Mononuclear cell (primary cell): ENCODE data around the gene CRYBG3. TPM values are rescaled to one million over a fixed set of nuclear protein-coding genes. Genes with fewer than 3 reads are reported as not detected.

Source experiments
- H3K27me3 ChIP-seq: 2 replicates; pipeline ENCODE4 v1.6.0; 2011; ENCODE audit warnings: low read length, control low read depth; ENCODE audit not compliant: insufficient read depth
- H3K4me1 ChIP-seq: 2 replicates; pipeline ENCODE4 v1.5.1; 2011; ENCODE audit warnings: mild to moderate bottlenecking, low read length, control low read depth; ENCODE audit not compliant: insufficient read depth
- H3K4me3 ChIP-seq: 2 replicates; pipeline ENCODE4 v1.5.1; 2011; ENCODE audit warnings: mild to moderate bottlenecking, low read length, moderate library complexity
- H3K9me3 ChIP-seq: 2 replicates; pipeline ENCODE4 v1.5.1; 2011; ENCODE audit warnings: low read depth, mild to moderate bottlenecking, control low read depth, low read length
- total RNA-seq: library from RNA; depleted of rRNA; stranded (reverse); fragments of >200 nt; gene quantifications from one replicate; pipeline ENCODE4 v1.2.3, GENCODE V29; 2012

CRYBG3 gene
- total RNA-seq, 1 donor: 5.6 TPM

DNA sequence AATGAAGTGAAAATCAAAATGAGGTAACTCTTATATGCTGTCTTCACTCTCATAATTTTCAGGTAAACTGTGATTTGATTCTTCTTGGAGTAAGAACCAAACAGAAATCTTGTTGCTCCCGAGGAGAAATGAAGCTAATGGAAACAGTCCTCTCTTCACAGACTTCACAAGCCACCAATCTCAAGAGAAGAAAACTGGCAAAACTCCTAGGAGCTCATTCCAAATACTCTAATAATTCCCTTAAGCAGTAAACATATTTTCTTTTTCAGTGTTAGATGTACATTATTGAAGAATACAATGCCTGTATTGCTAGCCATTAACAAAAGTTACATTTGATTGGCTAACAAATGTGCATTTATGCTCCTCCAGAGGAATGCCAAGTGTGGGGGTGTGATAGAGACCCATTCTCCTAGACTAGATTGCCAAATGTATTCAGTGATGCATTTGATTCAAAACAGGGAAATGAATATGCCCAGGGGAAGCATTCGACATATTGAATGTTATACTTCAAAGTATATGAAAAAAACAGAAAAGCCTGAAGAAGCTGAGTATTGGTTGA, 162.2 kb downstream of the CRYBG3 start:
- Histone ChIP-seq H3K4me1 (no peaks in the 10 kb centered on the region), H3K27me3 (no peaks in the 10 kb centered on the region), H3K9me3 (no peaks in the 10 kb centered on the region), H3K4me3 (no peak overlapping the region)

DNA sequence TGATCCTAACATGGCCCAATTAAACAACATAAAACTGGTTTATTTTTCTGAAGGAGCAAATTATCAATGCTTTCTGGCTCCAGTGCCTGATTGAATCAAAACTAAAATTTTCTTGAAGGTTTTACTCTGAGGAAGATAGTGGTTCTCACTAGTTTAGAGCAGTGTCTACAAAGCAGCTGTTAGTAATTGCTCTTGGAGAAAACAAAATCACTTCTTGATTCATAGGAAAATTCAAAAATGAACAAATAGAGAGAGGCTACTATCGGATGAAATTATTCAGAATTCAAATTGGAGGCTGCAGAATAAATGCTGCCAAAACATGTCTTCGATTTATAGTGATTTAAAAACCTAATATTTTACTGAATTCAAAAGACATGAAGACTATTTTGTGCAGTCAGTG, 165.5 kb downstream of the CRYBG3 start:
- Histone ChIP-seq H3K9me3 (no peaks in the 10 kb centered on the region), H3K4me3 (no peak overlapping the region), H3K4me1 (no peaks in the 10 kb centered on the region), H3K27me3 (no peaks in the 10 kb centered on the region)

DNA sequence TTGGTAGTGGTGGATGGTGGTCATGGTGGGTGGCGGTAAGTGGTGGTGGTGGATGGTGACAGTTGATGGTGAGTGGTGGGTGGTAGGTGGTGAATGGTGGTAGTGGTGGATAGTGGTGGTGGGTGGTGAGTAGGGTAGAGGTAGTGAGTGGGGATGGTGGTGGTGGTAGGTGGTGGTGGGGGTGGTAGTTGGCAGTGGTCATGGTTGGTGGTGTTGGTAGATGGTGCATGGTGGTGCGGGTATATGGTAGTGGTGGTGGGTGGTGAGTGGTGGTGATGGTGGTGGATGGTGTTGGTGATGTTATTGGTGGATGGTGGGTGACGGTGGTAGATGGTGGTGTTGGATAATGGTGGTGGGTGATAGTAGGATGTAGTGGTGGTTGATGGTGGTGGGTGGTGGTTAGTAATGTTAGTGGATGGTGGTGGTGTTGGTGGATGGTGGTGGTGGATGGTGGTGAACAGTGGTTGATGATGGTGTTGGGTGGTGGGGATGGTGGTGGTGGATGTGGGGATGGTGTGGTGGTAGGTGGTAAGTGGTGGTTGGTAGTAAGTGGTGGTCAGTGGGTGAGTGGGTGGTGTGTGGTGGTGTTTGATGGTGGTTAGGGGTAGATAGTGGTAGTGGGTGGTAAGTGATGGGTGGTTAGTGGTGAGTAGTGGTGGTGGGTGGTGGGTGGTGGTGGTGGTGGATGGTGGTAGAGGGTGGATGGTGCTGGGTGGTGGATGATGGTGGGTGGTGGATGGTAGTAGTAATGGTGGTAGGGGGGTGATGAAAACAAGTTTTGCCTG, 167.2 kb downstream of the CRYBG3 start:
- no peak overlapping the region for H3K4me3 ChIP-seq
- H3K27me3 ChIP-seq: no peaks in the 10 kb centered on the region
- H3K9me3 ChIP-seq: no peaks in the 10 kb centered on the region
- no peaks in the 10 kb centered on the region for H3K4me1 ChIP-seq

DNA sequence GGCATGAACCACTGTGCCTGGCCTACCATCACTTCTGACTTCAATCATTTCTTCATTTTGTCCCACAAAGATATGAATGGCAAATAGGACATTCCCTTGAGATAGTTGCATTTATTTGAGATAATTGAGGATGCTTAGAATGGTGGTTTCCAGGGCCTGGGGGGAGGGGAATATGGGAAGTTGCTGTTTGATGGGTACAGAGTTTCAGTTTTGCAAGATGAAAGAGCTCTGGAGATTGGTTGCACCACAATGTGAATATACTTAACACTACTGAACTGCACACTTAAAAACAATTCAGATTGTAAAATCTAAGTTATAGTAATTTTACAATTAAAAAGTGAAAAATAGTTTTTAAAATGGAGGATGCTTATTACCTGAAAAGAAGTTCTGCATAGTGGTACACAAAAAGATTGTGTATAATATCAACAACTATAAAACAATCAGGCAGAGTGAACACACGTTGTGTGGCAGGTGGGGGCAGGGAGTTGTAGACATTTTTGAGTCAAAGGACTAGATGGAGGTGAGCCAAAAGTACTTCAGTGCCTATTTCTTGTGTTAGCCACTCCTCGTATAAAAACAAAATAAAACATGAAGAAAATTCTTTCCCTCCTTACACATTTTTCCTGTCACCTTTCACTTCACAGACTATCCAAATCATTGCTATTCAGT, 168.9 kb downstream of the CRYBG3 start:
- Histone ChIP-seq H3K9me3 (no peaks in the 10 kb centered on the region), H3K4me3 (no peak overlapping the region), H3K4me1 (no peaks in the 10 kb centered on the region), H3K27me3 (no peaks in the 10 kb centered on the region)

DNA sequence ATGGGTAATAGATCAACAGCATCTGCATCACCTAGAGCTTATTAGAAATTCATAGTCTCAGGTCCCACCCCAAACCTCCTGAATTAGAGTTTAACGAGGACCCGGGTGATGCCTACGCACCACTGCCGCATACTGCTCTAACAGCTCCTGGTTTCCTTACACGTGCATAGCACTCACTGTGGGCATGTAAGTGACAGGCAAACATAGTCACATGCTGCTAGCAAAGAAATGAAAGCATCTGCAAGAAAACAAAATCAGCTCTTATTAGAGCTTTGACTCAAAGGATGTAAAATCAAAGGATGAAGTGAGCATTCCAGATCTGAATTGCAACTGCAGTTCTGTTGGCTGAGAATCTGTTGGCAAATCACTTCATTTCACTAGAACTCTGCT, 169.5 kb downstream of the CRYBG3 start:
- Histone ChIP-seq H3K27me3 (no peaks in the 10 kb centered on the region), H3K4me1 (no peaks in the 10 kb centered on the region), H3K9me3 (no peaks in the 10 kb centered on the region), H3K4me3 (no peak overlapping the region)

DNA sequence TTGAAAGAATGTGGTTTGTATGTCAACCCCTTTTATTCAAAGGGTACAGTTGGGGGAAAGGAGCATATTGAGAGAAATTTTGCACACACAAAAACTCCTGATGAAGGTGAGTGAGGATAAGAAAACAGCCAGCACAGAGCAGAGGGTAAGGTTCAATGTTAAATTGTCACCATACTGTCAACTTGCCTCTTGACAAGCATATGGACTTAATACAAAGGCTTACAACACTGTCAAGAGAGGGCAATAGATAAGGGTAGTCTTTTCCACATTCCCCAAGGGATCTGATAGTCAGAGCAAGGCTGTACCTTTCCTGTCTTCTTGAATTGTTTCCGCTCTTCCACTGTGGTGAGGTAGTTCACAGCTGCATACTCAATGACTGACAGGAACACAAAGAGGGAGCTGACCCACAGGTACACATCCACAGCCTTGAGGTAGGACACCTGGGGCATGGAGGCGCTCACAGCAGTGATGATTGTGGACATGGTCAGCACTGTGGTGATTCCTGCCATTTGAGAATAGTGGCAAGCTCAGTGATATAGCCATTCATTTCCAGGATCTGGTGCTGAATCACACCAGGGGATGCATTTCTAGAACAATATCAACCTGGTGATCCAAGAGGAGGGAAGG, 170.8 kb downstream of the CRYBG3 start:
- Histone ChIP-seq H3K9me3 (no peaks in the 10 kb centered on the region), H3K4me3 (no peak overlapping the region), H3K4me1 (no peaks in the 10 kb centered on the region), H3K27me3 (no peaks in the 10 kb centered on the region)

DNA sequence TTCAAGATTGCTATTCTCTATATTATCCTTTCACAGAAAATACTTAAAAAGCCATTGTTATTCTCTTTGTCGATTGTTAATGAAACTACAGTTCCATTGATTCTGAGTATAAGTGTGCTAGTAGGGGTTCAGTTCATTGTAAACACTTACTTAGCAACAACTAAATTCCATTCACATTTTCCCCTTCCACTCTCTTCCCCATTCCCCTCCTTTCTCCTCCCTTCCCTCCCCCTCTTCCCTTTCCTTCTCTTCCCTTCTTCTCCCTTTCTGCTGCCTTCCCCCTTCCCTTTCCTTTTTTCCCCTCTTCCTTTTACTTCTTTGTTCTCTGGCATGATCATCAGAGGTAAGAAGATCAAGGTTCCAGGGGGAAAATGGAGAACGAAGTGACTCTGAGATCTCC, 171.7 kb downstream of the CRYBG3 start:
- Histone ChIP-seq H3K27me3 (no peaks in the 10 kb centered on the region), H3K9me3 (no peaks in the 10 kb centered on the region), H3K4me1 (no peaks in the 10 kb centered on the region), H3K4me3 (no peak overlapping the region)

DNA sequence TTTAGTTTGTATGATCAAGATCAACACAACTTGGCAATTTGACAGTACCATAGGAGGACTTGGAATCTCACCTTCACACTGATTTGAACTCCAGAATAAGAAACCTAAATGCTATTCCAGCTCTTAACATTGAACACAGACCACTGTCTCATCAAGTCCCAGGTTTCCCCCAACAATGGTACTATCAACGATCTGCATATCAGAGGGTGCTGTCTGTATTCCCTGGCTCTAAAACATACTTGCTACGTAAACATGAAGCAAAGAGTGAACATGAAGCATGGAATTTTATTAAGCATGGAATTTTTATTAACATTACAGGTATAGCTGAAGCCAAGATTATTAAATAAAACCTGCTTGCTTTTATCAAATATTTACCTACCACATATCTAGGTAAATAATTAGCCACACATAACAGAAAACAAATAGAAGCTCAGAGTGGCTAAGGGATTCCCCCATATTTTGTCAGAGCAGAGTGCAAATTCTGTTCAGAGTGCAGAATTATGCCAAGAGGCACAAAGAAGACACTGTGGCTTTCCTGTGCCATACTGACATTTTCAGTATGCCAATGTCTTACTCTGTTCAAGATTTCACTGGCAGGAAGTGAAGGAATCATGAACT, 172.6 kb downstream of the CRYBG3 start:
- Histone ChIP-seq H3K4me3 (no peak overlapping the region), H3K27me3 (no peaks in the 10 kb centered on the region), H3K4me1 (no peaks in the 10 kb centered on the region), H3K9me3 (no peaks in the 10 kb centered on the region)

Other genes with a start within 250 kb of the CRYBG3 start
- gene ARL6, start 57.3 kb upstream of the CRYBG3 start, total RNA-seq: 1.4 TPM
- 12.1 TPM for gene RIOX2, start 150.4 kb downstream of the CRYBG3 start, total RNA-seq
- gene GABRR3, start 213.3 kb downstream of the CRYBG3 start, total RNA-seq: under 0.01 TPM